Endothelial cell of umbilical vein (primary cell): Measurements from ENCODE around the gene DKK3. TPM values are rescaled to one million over a fixed set of nuclear protein-coding genes. Genes with fewer than 3 reads are reported as not detected.

ENCODE experiments used
- BruUV-seq: library from RNA; stranded (reverse); fragments of 400-500 nt; replicated peaks from 2 replicates; lab custom pipeline; 2021; lab: Mats Ljungman, UMichigan
- CTCF ChIA-PET: fragments of 300-600, 350-600 bp; sonication (Branson Sonifier 250); formaldehyde crosslinking; loops from one replicate; lab custom pipeline; 2021; ENCODE audit warnings: antibody characterized with exemption, inconsistent platforms; lab: Charles Lee
- POLR2A ChIA-PET: fragments of 300-600, 350-600 bp; sonication (Branson Sonifier 250); formaldehyde crosslinking; loops from one replicate; lab custom pipeline; 2021; ENCODE audit warnings: antibody characterized with exemption, inconsistent platforms; lab: Charles Lee
- DNase-seq: peaks from one replicate; pipeline ENCODE4 v3.0.0-alpha.2; 2011; ENCODE audit warnings: low read depth, low spot score
- FAIRE-seq: peaks from 2 replicates; lab custom pipeline; 2011; peaks lifted over from hg19 to GRCh38; lab: Jason Lieb, UNC
- H2AFZ ChIP-seq: 2 replicates; pipeline ENCODE4 v1.6.0; 2012; ENCODE audit warnings: low read depth, low read length, control low read depth, inconsistent platforms
- H3K27ac ChIP-seq: 2 replicates; pipeline ENCODE4 v1.5.1; 2011; ENCODE audit warnings: low read depth, mild to moderate bottlenecking, control low read depth, low read length, moderate library complexity; ENCODE audit not compliant: insufficient read depth
- H3K27me3 ChIP-seq, 2 experiments: 2 replicates each; pipeline versions ENCODE4 v1.6.0 to v1.6.1; 2011; ENCODE audit warnings: low read length in 2 of 2, mixed read lengths in 1 of 2; ENCODE audit not compliant: control insufficient read depth in 2 of 2, insufficient read depth in 2 of 2
- H3K36me3 ChIP-seq, 2 experiments: 2 replicates in 1 of 2; 3 replicates in 1 of 2; pipeline ENCODE4 v1.5.1; 2011; ENCODE audit warnings: low read length in 2 of 2, mild to moderate bottlenecking in 1 of 2, moderate library complexity in 1 of 2; ENCODE audit not compliant: control insufficient read depth in 2 of 2, insufficient read depth in 2 of 2; ENCODE audit errors: extremely low read depth in 1 of 2
- H3K4me1 ChIP-seq: 3 replicates; pipeline ENCODE4 v1.5.1; 2011; ENCODE audit warnings: mild to moderate bottlenecking, low read length; ENCODE audit not compliant: control insufficient read depth, insufficient read depth; ENCODE audit errors: extremely low read depth
- H3K4me2 ChIP-seq: 2 replicates; pipeline ENCODE4 v1.6.1; 2011; ENCODE audit warnings: low read length, control low read depth, mixed read lengths; ENCODE audit not compliant: insufficient read depth
- H3K4me3 ChIP-seq, 3 experiments: fragments of 200-600 bp in 1 of 3; sonication (generic), shearing (Covaris generic) in 1 of 3; replicated peaks in 1 of 3; 2 replicates each; pipeline ENCODE4 v1.5.1; 2011 to 2016; ENCODE audit warnings: control low read depth in 3 of 3, low read length in 3 of 3, mild to moderate bottlenecking in 2 of 3, inconsistent platforms in 1 of 3, low read depth in 1 of 3, moderate library complexity in 1 of 3; ENCODE audit not compliant: insufficient read depth in 1 of 3
- H3K79me2 ChIP-seq: 2 replicates; pipeline ENCODE4 v1.6.0; 2012; ENCODE audit warnings: low read length, inconsistent platforms; ENCODE audit not compliant: control insufficient read depth, insufficient read depth
- H3K9ac ChIP-seq: replicated peaks from 2 replicates; pipeline ENCODE3; 2011; ENCODE audit warnings: low read length, control low read depth; ENCODE audit not compliant: insufficient read depth; ENCODE audit errors: extremely low read depth
- H3K9me1 ChIP-seq: replicated peaks from 3 replicates; pipeline ENCODE4 v1.6.0; 2011; ENCODE audit warnings: mild to moderate bottlenecking, low read length; ENCODE audit not compliant: control insufficient read depth, insufficient read depth; ENCODE audit errors: extremely low read depth
- H3K9me3 ChIP-seq: replicated peaks from 2 replicates; pipeline ENCODE4 v1.5.1; 2012; ENCODE audit warnings: low read length, inconsistent platforms; ENCODE audit not compliant: control insufficient read depth, insufficient read depth
- H4K20me1 ChIP-seq: replicated peaks from 2 replicates; pipeline ENCODE3; 2011; ENCODE audit warnings: mild to moderate bottlenecking, low read length; ENCODE audit not compliant: control insufficient read depth, insufficient read depth; ENCODE audit errors: extremely low read depth
- CTCF ChIP-seq, 2 donors: IDR thresholded peaks; 1 replicate in 1 of 2; 2 replicates in 1 of 2; pipeline ENCODE4 v1.5.1; 2011; ENCODE audit warnings: low read length in 2 of 2, mild to moderate bottlenecking in 2 of 2, moderate library complexity in 2 of 2, control low read depth in 1 of 2, inconsistent platforms in 1 of 2, low read depth in 1 of 2; ENCODE audit not compliant: insufficient read depth in 1 of 2; ENCODE audit errors: extremely low read depth in 1 of 2
- GATA2 ChIP-seq: IDR thresholded peaks from 2 replicates; pipeline ENCODE4 v1.7.0; 2011; ENCODE audit warnings: low read depth, mild to moderate bottlenecking, moderate library complexity, mixed read lengths, low read length; ENCODE audit not compliant: insufficient read length, insufficient read depth
- MYC ChIP-seq: IDR thresholded peaks from one replicate; pipeline ENCODE4 v1.6.1; 2011; ENCODE audit warnings: mild to moderate bottlenecking, low read depth, low read length
- POLR2A ChIP-seq: IDR thresholded peaks from 2 replicates; pipeline ENCODE4 v1.6.1; 2012; ENCODE audit warnings: low read depth, mild to moderate bottlenecking, control low read depth, low read length
- POLR2AphosphoS5 ChIP-seq: IDR thresholded peaks from 2 replicates; pipeline ENCODE4 v1.6.1; 2012; ENCODE audit warnings: low read depth, mild to moderate bottlenecking, control low read depth, low read length, moderate library complexity; ENCODE audit not compliant: insufficient read depth
- dilution Hi-C: fragments of 300-500 bp; cut with MboI; formaldehyde crosslinking; loops from one replicate; pipeline ENCODE4 v1.15.0; 2019; ENCODE audit warnings: low sequenced_read_pairs; ENCODE audit not compliant: extremely low pct_ligation_motif_present
- intact Hi-C: fragments of 100-400 bp; cut with micrococcal nuclease; formaldehyde crosslinking; loops from one replicate; pipeline ENCODE4 v1.10.0; 2022
- polyA plus RNA-seq, 4 experiments: library from polyadenylated mRNA; depleted of rRNA in 3 of 4; stranded (reverse) in 3 of 4; unstranded in 1 of 4; fragments of >200 nt; gene quantifications; 2 replicates each; pipeline versions ENCODE4 v1.2.1 to v1.2.3, GENCODE V29; 2011 to 2012; ENCODE audit warnings: missing spikeins in 1 of 4
- total RNA-seq: library from RNA; stranded (reverse); gene quantifications from 2 replicates; pipeline ENCODE4 v1.2.3, GENCODE V29; 2021

DKK3 gene
- total and polyA plus RNA-seq, 2 donors (not counting 3 experiments of a cell fraction or from before 2014, with no cell fraction given): 131 to 335 TPM

- ChIA-PET POLR2A (no interaction called here), CTCF (interaction anchor here (0.8 to 3.6 kb wide), 10 partner anchors 9 to 229 kb away, joined by 3 to 13 read pairs (median 4); no protein-coding TSS in a partner anchor)
- no peaks in the 10 kb centered on the region for H3K4me1 ChIP-seq
- no peaks in the 10 kb centered on the region for H3K36me3 ChIP-seq
- no peak overlapping the region for H3K4me3 ChIP-seq
- H3K9ac ChIP-seq: no peak overlapping the region
- no peaks in the 10 kb centered on the region for H3K27me3 ChIP-seq
- no peaks in the 10 kb centered on the region for H3K9me3 ChIP-seq
- intact Hi-C loops: no loop called here
- no peak overlapping the region for H3K4me2 ChIP-seq
- DNase-seq (no peak), FAIRE-seq (no peak)
- H4K20me1 ChIP-seq: no peaks in the 10 kb centered on the region
- H3K9me1 ChIP-seq: no peaks in the 10 kb centered on the region
- TF ChIP-seq CTCF (IDR thresholded peaks at IDR 0.05; ENCODE audit: extremely low read depth in 1 of 2, insufficient read depth in 1 of 2, low read depth in 1 of 2, low read length in 2 of 2) (peak in 1 of 2 donors; percentile 5), POLR2A (no peak)
- no TSS peak for BruUV-seq
- no peak overlapping the region for H2AFZ ChIP-seq
- dilution Hi-C loops: no loop called here
- H3K27ac ChIP-seq: no peak overlapping the region
- no peaks in the 10 kb centered on the region for H3K79me2 ChIP-seq
These were observed 44.5 kb upstream of the DKK3 start for GRCh38 chr11:12052676-12053605.

DNA sequence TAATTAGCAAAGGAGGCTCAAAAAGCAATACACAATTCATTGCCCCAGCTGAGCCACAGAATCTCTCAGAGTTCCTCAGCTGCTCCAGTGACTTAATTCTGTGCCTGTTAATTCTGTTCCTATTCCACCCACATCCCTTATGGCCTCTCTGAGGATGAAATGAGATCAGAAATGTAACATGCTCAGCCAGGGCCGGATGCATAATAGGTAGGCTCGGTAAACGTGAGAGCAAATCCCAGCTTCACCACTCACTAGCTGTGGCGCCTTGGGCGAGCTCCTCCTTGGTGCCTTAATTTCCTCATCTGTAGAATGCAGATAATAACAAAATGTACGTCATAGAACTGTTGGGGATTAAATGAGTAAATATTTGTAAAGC, 42.8 kb upstream of the DKK3 start:
- intact Hi-C loops: no loop called here

More for the DNA sequence above, 42.8 kb upstream of the DKK3 start:
- DNase-seq: no peak
- H3K36me3 ChIP-seq: no peaks in the 10 kb centered on the region
- H3K9me1 ChIP-seq: no peaks in the 10 kb centered on the region
- H3K27ac ChIP-seq: no peak overlapping the region
- no peaks in the 10 kb centered on the region for H4K20me1 ChIP-seq
- no peaks in the 10 kb centered on the region for H3K79me2 ChIP-seq
- no peaks in the 10 kb centered on the region for H3K9me3 ChIP-seq
- FAIRE-seq: no peak
- H3K27me3 ChIP-seq: no peaks in the 10 kb centered on the region
- TF ChIP-seq MYC (no peak), GATA2 (no peak), CTCF (IDR thresholded peaks at IDR 0.05; ENCODE audit: extremely low read depth in 1 of 2, insufficient read depth in 1 of 2, low read depth in 1 of 2, low read length in 2 of 2) (no peak), POLR2AphosphoS5 (no peak)
- H2AFZ ChIP-seq: no peak overlapping the region
- ChIA-PET POLR2A (no interaction called here), CTCF (interaction anchor here (0.7 to 3.6 kb wide), 11 partner anchors 27 to 280 kb away, joined by 3 to 16 read pairs (median 3); no protein-coding TSS in a partner anchor)
- no TSS peak for BruUV-seq
- no peak overlapping the region for H3K4me3 ChIP-seq
- H3K4me2 ChIP-seq: no peak overlapping the region
- dilution Hi-C loops: no loop called here
- peaks cover 13% of the 10 kb centered on the region for H3K4me1 ChIP-seq
- no peak overlapping the region for H3K9ac ChIP-seq
